Activated CD8-positive, alpha-beta memory T cell treated with anti-CD3 and anti-CD28 coated beads, Interleukin-2, amount 50 U/mL, for 1 hour (primary cell): Measurements from ENCODE around the gene KIF3B.
"Not testable (repeated sequence)": the region's sequence is repeated elsewhere in the genome, so short reads cannot be mapped to it uniquely, and the experiment has no call there.

Experiments used
- DNase-seq: peaks from one replicate; pipeline ENCODE4 v3.0.0-alpha.2; 2020; ENCODE audit errors: extremely low read depth

Gene KIF3B

DNA sequence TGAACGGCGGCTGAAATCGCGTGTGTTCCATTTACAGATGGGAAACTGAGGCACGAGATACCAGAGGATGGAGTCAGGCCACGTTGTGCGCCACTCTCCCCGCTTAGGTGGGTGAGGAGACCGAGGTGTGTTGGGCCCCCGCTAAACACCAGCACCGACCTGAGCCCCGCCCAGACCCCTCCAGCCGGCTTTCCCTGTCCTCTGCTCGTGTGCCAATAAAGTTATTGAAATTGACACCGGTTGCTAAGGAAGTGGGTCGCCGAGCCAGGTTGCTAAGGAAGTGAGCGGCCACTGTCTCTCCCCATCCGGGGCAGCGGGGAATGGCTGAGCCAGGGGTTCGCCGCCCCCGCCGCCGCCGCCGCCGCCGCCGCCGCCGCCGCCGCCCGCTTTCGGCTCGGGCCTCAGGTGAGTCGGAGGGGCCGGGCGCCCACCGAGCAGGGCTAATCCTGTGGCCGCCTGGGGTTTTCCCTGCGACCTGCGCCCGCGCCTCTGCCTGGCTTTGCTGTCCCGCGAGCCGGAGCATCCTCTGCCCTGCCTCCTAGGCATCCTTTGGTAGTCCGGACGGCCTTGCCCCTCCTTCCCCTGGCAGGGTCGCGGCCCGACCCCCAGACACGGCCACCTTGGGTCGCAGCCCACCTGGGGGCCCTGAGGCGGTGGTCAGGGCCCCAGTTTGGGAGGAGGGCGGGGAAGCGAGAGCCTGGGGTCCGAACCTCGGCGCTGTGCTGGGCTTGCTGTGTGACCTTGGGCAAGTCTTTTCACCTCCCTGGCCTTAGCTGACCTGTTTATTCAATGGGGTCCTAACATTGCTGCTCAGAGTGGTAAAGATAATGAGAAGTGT lies at the start of gene KIF3B:
KIF3B (plus strand) TSS at position 291 of the 838 bp plus-strand sequence. CDS start 32,127 bp downstream, outside the sequence.
- DNase-seq: peak; percentile 67

DNA sequence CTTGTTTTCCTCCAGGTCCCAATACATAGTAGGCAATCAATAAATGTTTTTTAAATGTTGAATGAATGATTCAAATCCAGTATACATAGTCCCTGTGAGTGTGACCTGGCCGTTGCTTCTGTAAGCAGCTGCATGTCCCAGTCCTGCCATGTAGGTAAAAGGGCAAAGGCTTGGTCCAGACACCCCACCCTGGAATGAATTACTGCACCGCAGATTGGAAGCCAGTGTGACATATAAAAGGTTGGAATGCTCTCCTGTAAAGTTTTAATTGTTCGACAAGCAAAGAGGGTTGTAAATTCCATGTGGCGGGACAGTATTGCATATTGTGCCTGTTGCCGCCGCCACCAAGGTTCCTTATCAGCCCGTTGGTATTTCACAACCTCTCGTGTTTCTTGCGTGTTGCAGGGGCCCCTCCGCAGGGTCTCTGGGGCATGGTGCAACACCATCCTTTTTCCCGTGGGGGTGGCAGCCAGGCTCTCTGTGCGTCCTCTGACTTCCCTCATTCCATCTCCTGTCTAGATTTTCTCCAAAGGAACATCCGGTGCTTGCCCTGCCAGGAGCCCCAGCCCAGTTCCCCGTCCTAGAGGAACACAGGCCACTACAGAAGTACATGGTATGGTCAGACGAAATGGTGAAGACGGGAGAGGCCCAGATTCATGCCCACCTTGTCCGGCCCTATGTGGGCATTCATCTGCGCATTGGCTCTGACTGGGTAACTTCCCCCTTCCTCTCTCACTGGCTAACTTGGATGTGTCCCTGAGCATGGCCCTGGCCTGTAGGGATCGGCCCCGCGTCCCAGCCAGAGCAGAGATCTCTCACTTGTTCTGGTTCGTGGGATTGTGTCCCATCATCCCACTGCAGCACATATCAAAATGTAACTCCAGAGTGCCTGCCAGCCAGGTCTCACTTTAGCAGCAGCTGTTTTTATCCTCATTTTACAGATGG lies 49.4 kb upstream of the KIF3B start:
- DNase-seq: no peak

- DNase-seq: no peak
Measured at GRCh38 chr20:32229251-32229747, 48.2 kb upstream of the KIF3B start.

DNA sequence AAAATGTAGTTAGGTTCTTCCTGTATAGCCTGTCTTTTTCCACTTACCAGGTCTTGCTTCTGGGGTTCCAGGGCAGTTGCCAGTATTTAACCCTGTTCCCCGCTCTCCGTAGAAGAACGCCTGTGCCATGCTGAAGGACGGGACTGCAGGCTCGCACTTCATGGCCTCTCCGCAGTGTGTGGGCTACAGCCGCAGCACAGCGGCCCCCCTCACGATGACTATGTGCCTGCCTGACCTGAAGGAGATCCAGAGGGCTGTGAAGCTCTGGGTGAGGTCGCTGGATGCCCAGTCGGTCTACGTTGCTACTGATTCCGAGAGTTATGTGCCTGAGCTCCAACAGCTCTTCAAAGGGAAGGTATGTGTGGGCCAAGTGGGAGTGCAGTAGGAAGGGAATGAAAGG lies 46.7 kb upstream of the KIF3B start:
- DNase-seq: no peak

DNA sequence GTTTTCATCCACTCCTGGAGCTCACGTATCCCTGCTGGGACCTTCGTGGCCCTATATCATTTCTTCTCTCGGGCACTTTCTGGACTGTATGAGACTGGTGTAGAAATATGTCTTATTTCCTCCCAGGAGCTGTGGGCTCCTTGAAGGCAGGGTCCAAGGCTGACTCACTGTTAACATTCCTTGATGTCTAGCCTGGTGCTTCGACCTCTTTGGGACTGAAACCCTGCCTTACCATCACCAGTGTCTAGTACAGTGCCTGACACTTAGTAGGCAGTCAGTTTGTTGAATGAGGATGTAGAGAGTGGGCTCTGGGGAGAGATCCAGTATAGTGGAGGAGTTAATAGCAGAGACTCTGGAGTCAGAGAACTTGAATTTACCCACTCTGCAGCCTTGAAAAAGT lies 46.2 kb upstream of the KIF3B start:
- DNase-seq: no peak

DNA sequence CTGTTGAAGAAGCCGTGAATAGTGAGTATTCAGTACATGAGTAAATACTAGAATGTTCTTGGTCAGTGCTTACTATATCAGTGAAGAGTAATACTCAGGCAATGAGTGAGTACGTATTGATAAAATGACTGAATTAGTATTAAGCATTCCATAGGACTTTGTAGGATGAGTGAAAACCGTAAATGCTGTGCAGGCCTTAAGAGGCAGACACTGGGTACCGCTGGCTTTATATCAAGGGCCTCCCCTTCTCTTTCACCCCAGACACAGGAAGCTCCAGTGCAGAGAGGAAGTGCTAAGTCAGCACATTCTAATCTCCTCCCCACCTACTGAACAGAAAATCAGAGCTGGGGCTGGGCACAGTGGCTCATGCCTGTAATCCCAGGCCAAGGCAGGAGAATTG lies 45.6 kb upstream of the KIF3B start:
- no peak for DNase-seq

DNA sequence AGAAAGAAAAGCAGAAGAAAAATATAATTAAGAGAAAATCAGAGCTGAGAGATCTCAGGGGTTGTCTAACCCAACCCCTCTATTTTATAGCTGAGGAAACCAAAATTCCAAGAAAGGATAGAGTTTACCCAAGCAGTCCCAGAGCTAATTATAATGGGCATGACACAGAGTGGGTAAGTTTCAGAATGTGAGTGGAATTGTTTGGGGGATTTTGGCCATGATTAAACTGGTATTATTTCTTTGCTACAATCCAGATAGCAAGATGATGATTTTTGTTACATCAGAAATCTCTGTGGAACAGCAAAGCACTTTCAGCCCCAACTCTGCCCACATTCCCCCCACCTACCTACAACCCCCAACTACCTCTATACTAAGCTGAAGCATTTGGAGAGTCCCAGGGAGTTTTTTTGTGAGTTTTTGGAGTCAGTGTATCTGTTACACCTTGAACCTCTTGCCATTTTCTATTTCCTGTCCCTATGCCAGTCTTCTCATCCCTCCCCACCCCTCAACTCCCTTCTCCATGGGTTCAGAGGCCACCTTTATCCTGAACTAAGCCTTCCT lies 45.0 kb upstream of the KIF3B start:
- no peak for DNase-seq

- no peak for DNase-seq
Measured at GRCh38 chr20:32233286-32233685, 44.2 kb upstream of the KIF3B start.

GRCh38 chr20:32234135-32234808 lies 43.2 kb upstream of the KIF3B start:
- no peak for DNase-seq

- DNase-seq: no peak
Measured at GRCh38 chr20:32235331-32236047, 42.0 kb upstream of the KIF3B start.

DNA sequence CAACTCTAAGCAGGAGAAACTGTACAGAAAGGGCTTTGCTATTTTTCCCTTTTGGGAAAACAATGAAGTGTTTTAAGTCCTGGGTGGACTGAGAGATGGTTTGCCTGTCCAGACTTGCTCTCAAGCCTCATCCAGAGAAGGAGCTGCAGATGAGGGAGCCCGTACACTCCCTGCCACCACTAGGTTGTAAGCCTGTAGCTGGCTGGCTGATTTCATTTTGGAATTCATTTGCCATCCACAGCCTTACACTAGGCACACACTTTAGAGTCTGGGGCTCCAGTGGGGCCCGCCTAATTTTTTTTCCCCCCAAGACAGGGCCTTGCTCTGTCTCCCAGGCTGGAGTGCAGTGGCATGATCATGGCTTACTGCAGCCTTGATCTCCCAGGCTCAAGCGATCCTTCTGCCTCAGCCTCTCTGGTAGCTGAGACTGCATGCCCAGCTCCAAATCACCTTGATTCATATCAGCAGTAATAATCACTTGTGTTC lies 41.4 kb upstream of the KIF3B start:
- DNase-seq: no peak

GRCh38 chr20:32236819-32237218 lies 40.6 kb upstream of the KIF3B start:
- no peak for DNase-seq

DNA sequence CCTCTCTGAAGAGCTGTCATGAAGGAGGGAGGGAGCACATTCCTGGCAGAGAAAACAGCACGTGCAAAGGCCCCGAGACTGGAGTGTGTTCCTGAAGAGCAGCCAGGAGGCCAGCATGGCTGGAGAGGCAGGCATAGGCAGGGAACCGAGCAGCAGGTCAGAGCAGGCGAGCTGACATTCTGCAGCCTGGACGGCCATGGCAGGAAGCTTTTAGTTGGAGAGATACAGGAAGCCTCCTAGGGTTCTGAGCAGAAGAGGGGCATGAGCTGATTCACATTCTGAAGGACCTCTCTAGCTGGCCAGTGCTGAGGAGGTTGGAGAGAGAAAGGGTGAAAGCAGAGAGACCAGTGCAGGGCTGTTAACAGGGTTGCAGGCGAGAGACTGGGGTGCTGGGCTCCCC lies 40.0 kb upstream of the KIF3B start:
- no peak for DNase-seq

DNA sequence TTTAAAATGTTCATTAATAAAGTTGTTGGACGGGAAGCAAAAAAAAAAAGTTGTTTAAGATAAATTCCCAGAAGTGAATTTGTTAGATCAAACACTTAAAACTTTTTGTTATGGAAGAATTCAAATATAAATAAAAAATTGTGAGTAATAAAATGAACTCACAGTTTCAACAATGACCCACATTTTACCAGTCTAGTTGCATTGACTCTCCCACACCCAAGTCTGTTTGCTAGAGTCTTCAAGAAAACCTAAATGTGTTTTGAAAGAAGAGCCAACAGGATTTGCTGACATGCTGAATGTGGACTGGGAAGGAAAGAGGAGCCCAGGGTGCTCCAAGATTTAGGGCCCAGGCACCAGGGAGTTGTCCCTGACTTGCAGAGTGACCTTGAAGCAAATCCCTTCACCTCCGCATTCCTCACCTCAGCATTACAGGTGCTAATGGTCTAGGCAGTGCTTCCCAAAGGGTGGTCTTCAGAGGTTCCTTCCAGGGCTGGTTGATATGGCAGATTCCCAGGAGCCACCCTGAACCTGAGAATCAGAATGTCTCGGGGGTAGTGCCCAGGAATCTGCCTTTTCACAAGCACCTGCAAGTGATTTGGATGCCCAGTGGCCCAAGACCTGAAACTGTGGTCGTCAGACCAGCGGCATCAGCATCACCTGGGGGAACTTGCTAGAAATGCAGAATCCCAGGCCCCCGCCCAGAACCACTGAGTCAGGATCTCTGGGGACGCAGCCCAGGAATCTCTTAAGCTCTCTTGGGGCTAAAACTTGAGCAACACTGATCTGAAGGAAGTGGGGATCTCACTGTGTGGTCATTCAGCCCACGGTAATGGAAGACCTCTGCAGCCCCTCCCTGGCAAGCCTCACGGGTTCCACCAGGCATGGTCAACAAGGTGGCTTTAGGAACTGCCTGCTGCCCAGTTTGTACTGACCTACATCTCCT lies 38.7 kb upstream of the KIF3B start:
- DNase-seq: no peak

GRCh38 chr20:32240205-32240604 lies 37.2 kb upstream of the KIF3B start:
- DNase-seq: no peak

DNA sequence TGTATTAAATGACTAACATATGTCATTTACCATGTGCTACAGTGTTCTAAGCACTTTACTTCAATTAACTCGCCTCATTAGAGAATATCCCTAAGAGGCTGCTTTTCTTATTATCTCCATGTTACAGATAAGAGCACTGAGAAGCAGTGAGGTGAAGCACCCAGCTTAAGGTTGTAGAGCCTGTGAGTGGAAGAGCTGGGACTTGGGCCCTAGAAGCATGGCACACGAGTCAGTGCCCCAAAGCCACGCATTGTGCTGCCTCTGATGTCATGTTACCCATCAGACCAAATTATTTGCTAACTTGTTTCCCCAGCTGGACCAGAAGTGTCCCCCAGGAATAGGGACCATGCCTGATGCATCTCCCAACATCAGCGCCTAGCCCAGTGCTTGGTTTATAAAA lies 35.6 kb upstream of the KIF3B start:
- DNase-seq: no peak

- no peak for DNase-seq
Measured at GRCh38 chr20:32244150-32244823, 33.2 kb upstream of the KIF3B start.

DNA sequence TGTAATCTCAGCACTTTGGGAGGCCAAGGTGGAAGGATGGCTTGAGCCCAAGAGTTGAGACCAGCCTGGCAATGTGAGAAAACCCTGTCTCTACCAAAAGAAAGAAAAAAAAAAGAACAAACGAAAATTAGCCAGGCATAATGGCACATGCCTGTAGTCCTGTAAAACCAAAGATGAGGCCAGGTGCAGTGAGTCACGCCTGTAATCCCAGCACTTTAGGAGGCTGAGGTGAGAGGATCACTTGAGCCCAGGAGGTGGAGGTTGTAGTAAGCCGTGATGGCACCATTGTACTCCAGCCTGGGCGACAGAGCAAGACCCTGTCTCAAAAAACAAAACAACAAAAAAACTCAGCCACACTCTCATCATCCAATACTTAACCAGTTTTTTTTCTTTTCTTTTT lies 32.5 kb upstream of the KIF3B start:
- DNase-seq: no peak

GRCh38 chr20:32246208-32246607 lies 31.2 kb upstream of the KIF3B start:
- not testable (repeated sequence) for DNase-seq
